IMR-90 (cell line): ENCODE results near the gene CYP3A4. TPM values are rescaled to one million over a fixed set of nuclear protein-coding genes. Genes with fewer than 3 reads are reported as not detected.

ENCODE experiments used
- ATAC-seq: fragments of 200-7000 bp; cut with Tn5 transposase; 2 replicates; pipeline ENCODE4 v1.9.1; 2020; ENCODE audit warnings: low read depth, mild to moderate bottlenecking, moderate library complexity
- BruUV-seq: library from RNA; stranded (reverse); fragments of 400-500 nt; replicated peaks from 2 replicates; lab custom pipeline; 2021; lab: Mats Ljungman, UMichigan
- CTCF ChIA-PET: fragments of 300-600 bp; formaldehyde crosslinking; extraction: SDS; loops from one replicate; lab custom pipeline; 2021; ENCODE audit warnings: antibody characterized with exemption; lab: Yijun Ruan, JAX
- POLR2A ChIA-PET: fragments of 300-600 bp; sonication (Branson Sonifier 250); formaldehyde crosslinking; loops from one replicate; lab custom pipeline; 2022; ENCODE audit warnings: antibody characterized with exemption; ENCODE audit not compliant: unreplicated experiment; lab: Charles Lee
- DNase-seq: peaks from one replicate; pipeline ENCODE4 v3.0.0; 2013
- H2AFZ ChIP-seq: replicated peaks from 2 replicates; pipeline ENCODE3; 2013; ENCODE audit warnings: low read length, mild to moderate bottlenecking; ENCODE audit not compliant: poor library complexity
- H2AK5ac ChIP-seq: 2 replicates; pipeline ENCODE4 v1.6.1; 2013; ENCODE audit warnings: low read depth, low read length, inconsistent platforms
- H2AK9ac ChIP-seq: replicated peaks from 2 replicates; pipeline ENCODE3; 2013; ENCODE audit warnings: mild to moderate bottlenecking, low read depth, low read length, moderate library complexity; ENCODE audit not compliant: poor library complexity
- H2BK120ac ChIP-seq: 2 replicates; pipeline ENCODE4 v1.6.1; 2013; ENCODE audit warnings: low read depth, low read length, inconsistent platforms
- H2BK15ac ChIP-seq: 3 replicates; pipeline ENCODE4 v1.6.1; 2013; ENCODE audit warnings: low read depth, low read length, inconsistent platforms
- H2BK20ac ChIP-seq: 2 replicates; pipeline ENCODE4 v1.6.1; 2013; ENCODE audit warnings: low read depth, mild to moderate bottlenecking, inconsistent platforms, low read length, moderate library complexity
- H2BK5ac ChIP-seq: 2 replicates; pipeline ENCODE4 v1.6.1; 2013; ENCODE audit warnings: mild to moderate bottlenecking, low read depth, low read length, inconsistent platforms; ENCODE audit not compliant: poor library complexity, severe bottlenecking
- H3K14ac ChIP-seq: replicated peaks from 2 replicates; pipeline ENCODE4 v1.6.1; 2013; ENCODE audit warnings: low read depth, low read length, inconsistent platforms
- H3K18ac ChIP-seq: 2 replicates; pipeline ENCODE4 v1.6.1; 2013; ENCODE audit warnings: low read depth, low read length, control low read depth
- H3K23ac ChIP-seq: 2 replicates; pipeline ENCODE4 v1.6.1; 2013; ENCODE audit warnings: low read depth, low read length, inconsistent platforms
- H3K27ac ChIP-seq: 2 replicates; pipeline ENCODE4 v1.5.1; 2013; ENCODE audit warnings: mild to moderate bottlenecking, control low read depth, low read length; ENCODE audit not compliant: insufficient read depth
- H3K27me3 ChIP-seq: 2 replicates; pipeline ENCODE4 v1.6.1; 2013; ENCODE audit warnings: low read length; ENCODE audit not compliant: control insufficient read depth, insufficient read depth
- H3K36me3 ChIP-seq: 2 replicates; pipeline ENCODE4 v1.6.1; 2013; ENCODE audit warnings: low read length, mixed read lengths; ENCODE audit not compliant: control insufficient read depth, insufficient read depth
- H3K4ac ChIP-seq: 2 replicates; pipeline ENCODE4 v1.6.1; 2013; ENCODE audit warnings: low read depth, low read length, inconsistent platforms
- H3K4me1 ChIP-seq: 2 replicates; pipeline ENCODE4 v1.6.1; 2013; ENCODE audit warnings: low read length, mixed read lengths; ENCODE audit not compliant: control insufficient read depth, insufficient read depth
- H3K4me2 ChIP-seq: 2 replicates; pipeline ENCODE4 v1.6.1; 2013; ENCODE audit warnings: low read depth, mild to moderate bottlenecking, control low read depth, low read length, moderate library complexity
- H3K4me3 ChIP-seq: 2 replicates; pipeline ENCODE4 v1.5.1; 2013; ENCODE audit warnings: low read depth, mild to moderate bottlenecking, control low read depth, low read length, moderate library complexity; ENCODE audit not compliant: insufficient read depth
- H3K56ac ChIP-seq: 2 replicates; pipeline ENCODE4 v1.6.1; 2013; ENCODE audit warnings: low read length, inconsistent platforms; ENCODE audit not compliant: insufficient read depth; ENCODE audit errors: extremely low read depth
- H3K79me1 ChIP-seq, 2 experiments: 2 replicates each; pipeline ENCODE4 v1.6.1; 2013; ENCODE audit warnings: low read length in 2 of 2, inconsistent platforms in 1 of 2, low read depth in 1 of 2
- H3K9ac ChIP-seq: 2 replicates; pipeline ENCODE4 v1.6.1; 2013; ENCODE audit warnings: low read depth, low read length, control low read depth
- H3K9me1 ChIP-seq: 2 replicates; pipeline ENCODE4 v1.6.1; 2013; ENCODE audit warnings: low read length, inconsistent platforms; ENCODE audit not compliant: insufficient read depth
- H3K9me3 ChIP-seq: 2 replicates; pipeline ENCODE4 v1.6.1; 2013; ENCODE audit warnings: low read length; ENCODE audit not compliant: control insufficient read depth, insufficient read depth
- H4K20me1 ChIP-seq: 2 replicates; pipeline ENCODE4 v1.6.1; 2013; ENCODE audit warnings: low read length, inconsistent platforms; ENCODE audit not compliant: insufficient read depth
- H4K5ac ChIP-seq: 2 replicates; pipeline ENCODE4 v1.6.1; 2013; ENCODE audit warnings: mild to moderate bottlenecking, low read depth, low read length, control low read depth
- H4K8ac ChIP-seq, 2 experiments: 2 replicates each; pipeline ENCODE4 v1.6.1; 2013; ENCODE audit warnings: low read depth in 2 of 2, low read length in 2 of 2, control low read depth in 1 of 2, inconsistent platforms in 1 of 2
- H4K91ac ChIP-seq: 2 replicates; pipeline ENCODE4 v1.6.1; 2013; ENCODE audit warnings: low read depth, low read length, inconsistent platforms; ENCODE audit not compliant: insufficient read depth
- BHLHE40 ChIP-seq: fragments of 150-350 bp; IDR thresholded peaks from 2 replicates; pipeline ENCODE4 v1.6.1; 2016; ENCODE audit warnings: mild to moderate bottlenecking, low read depth, low read length
- CEBPB ChIP-seq: IDR thresholded peaks from 2 replicates; pipeline ENCODE4 v1.6.1; 2012; ENCODE audit warnings: low read depth, low read length, improper control_type of control experiment
- CHD1 ChIP-seq: IDR thresholded peaks from 2 replicates; pipeline ENCODE4 v1.6.1; 2012; ENCODE audit warnings: low read depth, low read length, improper control_type of control experiment
- MAFK ChIP-seq: IDR thresholded peaks from 2 replicates; pipeline ENCODE4 v1.6.1; 2012; ENCODE audit warnings: low read depth, low read length, improper control_type of control experiment
- MAZ ChIP-seq: IDR thresholded peaks from 2 replicates; pipeline ENCODE4 v1.6.1; 2012; ENCODE audit warnings: low read depth, mild to moderate bottlenecking, low read length, improper control_type of control experiment, moderate library complexity, borderline replicate concordance
- MXI1 ChIP-seq: IDR thresholded peaks from 2 replicates; pipeline ENCODE4 v1.6.1; 2012; ENCODE audit warnings: low read depth, mild to moderate bottlenecking, low read length, moderate library complexity, borderline replicate concordance
- NFE2L2 ChIP-seq: fragments of 150-350 bp; IDR thresholded peaks from 2 replicates; pipeline ENCODE4 v1.6.1; 2016; ENCODE audit warnings: low read depth, mild to moderate bottlenecking, low read length
- POLR2A ChIP-seq: IDR thresholded peaks from 2 replicates; pipeline ENCODE4 v1.6.1; 2012; ENCODE audit warnings: mild to moderate bottlenecking, low read depth, low read length
- RAD21 ChIP-seq: IDR thresholded peaks from 2 replicates; pipeline ENCODE4 v1.6.1; 2012; ENCODE audit warnings: low read length, improper control_type of control experiment
- RFX5 ChIP-seq: IDR thresholded peaks from 2 replicates; pipeline ENCODE4 v1.8.0; 2012; ENCODE audit warnings: low read depth, mild to moderate bottlenecking, low read length, moderate library complexity
- SMC3 ChIP-seq: fragments of 150-350 bp; IDR thresholded peaks from 2 replicates; pipeline ENCODE4 v1.6.1; 2016; ENCODE audit warnings: low read depth, mild to moderate bottlenecking, antibody characterized with exemption, low read length, moderate library complexity
- dilution Hi-C: fragments of 300-500 bp; cut with HindIII; formaldehyde crosslinking; loops from one replicate; pipeline ENCODE4 v1.14.3; 2018; ENCODE audit warnings: low sequenced_read_pairs; ENCODE audit not compliant: unreplicated experiment
- in situ Hi-C: fragments of 300-500 bp; cut with MboI; formaldehyde crosslinking; loops from 3 replicates; pipeline ENCODE4 v1.14.3; 2019; ENCODE audit warnings: low sequenced_read_pairs, inconsistent platforms, mixed read lengths
- intact Hi-C: fragments of 100-400 bp; cut with micrococcal nuclease; formaldehyde crosslinking; loops from 2 replicates; pipeline ENCODE4 v1.10.0; 2022
- polyA plus RNA-seq, 3 experiments: library from polyadenylated mRNA; depleted of rRNA; stranded (reverse); fragments of >200 nt; gene quantifications; 2 replicates each; pipeline ENCODE4 v1.2.3, GENCODE V29; 2012; ENCODE audit warnings: low replicate concordance in 1 of 3
- total RNA-seq: library from RNA; depleted of rRNA; stranded (reverse); fragments of >200 nt; gene quantifications from 2 replicates; pipeline ENCODE4 v1.2.3, GENCODE V29; 2012
- TF ChIP-seq, protein P1 (sequence below): fragments of 150-350 bp; IDR thresholded peaks from 2 replicates; pipeline ENCODE4 v1.6.1; 2017; ENCODE audit warnings: mild to moderate bottlenecking, antibody characterized with exemption, low read length, low read depth
- TF ChIP-seq, protein P2 (sequence below): fragments of 150-350 bp; IDR thresholded peaks from 2 replicates; pipeline ENCODE4 v1.6.1; 2016; ENCODE audit warnings: low read depth, mild to moderate bottlenecking, low read length, moderate library complexity, borderline replicate concordance
- TF ChIP-seq, protein P3 (sequence below): conservative IDR thresholded peaks from 2 replicates; pipeline ENCODE4 v1.5.1; 2012; ENCODE audit warnings: mild to moderate bottlenecking, low read depth, low read length, improper control_type of control experiment

Gene CYP3A4
- total and polyA plus RNA-seq, 2 of the 4 experiments (the other 2 are of a cell fraction) = not detected

DNA sequence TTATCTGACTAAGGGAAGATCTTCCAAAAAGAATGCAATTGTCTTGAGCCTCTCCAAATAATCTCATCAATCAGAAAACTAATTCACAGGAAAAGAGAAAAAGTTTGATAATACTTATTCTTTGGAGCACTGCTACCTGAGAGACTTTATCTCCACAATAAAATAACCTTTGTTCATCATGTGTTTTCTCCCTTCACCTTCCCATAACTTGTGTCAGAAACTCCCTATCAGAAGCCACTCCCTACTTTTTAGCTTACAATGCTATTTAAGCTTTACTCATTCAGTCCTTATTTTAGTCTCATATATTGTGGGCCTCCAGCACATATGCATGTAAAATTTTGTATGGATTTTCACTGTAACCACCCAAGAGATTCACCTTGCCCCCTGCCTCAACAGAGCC lies 44.8 kb upstream of the CYP3A4 start:
- intact Hi-C loops (no loop called here), dilution Hi-C loops (no loop called here), in situ Hi-C loops (no loop called here)
- H3K4me3 ChIP-seq = no peak overlapping the region
- H3K56ac ChIP-seq = no peak overlapping the region
- H3K9ac ChIP-seq = no peak overlapping the region
- no peak overlapping the region for H4K5ac ChIP-seq
- no peaks in the 10 kb centered on the region for H4K20me1 ChIP-seq
- H3K4me1 ChIP-seq = no peaks in the 10 kb centered on the region
- H4K8ac ChIP-seq = no peak overlapping the region
- H3K14ac ChIP-seq = no peak overlapping the region
- no peak overlapping the region for H3K18ac ChIP-seq
- H3K9me1 ChIP-seq = no peaks in the 10 kb centered on the region
- no peak overlapping the region for H2BK15ac ChIP-seq
- peaks cover 6% of the 10 kb centered on the region for H3K27me3 ChIP-seq
- H3K79me1 ChIP-seq = no peaks in the 10 kb centered on the region
- H3K9me3 ChIP-seq = no peaks in the 10 kb centered on the region
- H2BK120ac ChIP-seq = no peak overlapping the region
- no peak overlapping the region for H2AK9ac ChIP-seq
- H3K23ac ChIP-seq = no peak overlapping the region
- ATAC-seq = no peak
- POLR2A ChIA-PET = no interaction called here
- DNase-seq = no peak
- no peak overlapping the region for H4K91ac ChIP-seq
- H2AFZ ChIP-seq = no peak overlapping the region
- no peak overlapping the region for H2AK5ac ChIP-seq
- no peak overlapping the region for H3K4me2 ChIP-seq
- no peak overlapping the region for H2BK5ac ChIP-seq
- no peak for TF ChIP-seq RFX5
- TF ChIP-seq CEBPB = no peak
- TF ChIP-seq, protein P1, sequence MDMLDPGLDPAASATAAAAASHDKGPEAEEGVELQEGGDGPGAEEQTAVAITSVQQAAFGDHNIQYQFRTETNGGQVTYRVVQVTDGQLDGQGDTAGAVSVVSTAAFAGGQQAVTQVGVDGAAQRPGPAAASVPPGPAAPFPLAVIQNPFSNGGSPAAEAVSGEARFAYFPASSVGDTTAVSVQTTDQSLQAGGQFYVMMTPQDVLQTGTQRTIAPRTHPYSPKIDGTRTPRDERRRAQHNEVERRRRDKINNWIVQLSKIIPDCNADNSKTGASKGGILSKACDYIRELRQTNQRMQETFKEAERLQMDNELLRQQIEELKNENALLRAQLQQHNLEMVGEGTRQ = no peak
- no peak for TF ChIP-seq CHD1
- TF ChIP-seq, protein P2, sequence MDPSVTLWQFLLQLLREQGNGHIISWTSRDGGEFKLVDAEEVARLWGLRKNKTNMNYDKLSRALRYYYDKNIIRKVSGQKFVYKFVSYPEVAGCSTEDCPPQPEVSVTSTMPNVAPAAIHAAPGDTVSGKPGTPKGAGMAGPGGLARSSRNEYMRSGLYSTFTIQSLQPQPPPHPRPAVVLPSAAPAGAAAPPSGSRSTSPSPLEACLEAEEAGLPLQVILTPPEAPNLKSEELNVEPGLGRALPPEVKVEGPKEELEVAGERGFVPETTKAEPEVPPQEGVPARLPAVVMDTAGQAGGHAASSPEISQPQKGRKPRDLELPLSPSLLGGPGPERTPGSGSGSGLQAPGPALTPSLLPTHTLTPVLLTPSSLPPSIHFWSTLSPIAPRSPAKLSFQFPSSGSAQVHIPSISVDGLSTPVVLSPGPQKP = no peak
- no peak for TF ChIP-seq MXI1
- TF ChIP-seq RAD21 = no peak
- TF ChIP-seq POLR2A = no peak
- TF ChIP-seq BHLHE40 = no peak
- no peak for TF ChIP-seq MAFK
- no peak for TF ChIP-seq NFE2L2
- TF ChIP-seq MAZ = no peak
- TF ChIP-seq SMC3 = no peak
- TF ChIP-seq, protein P3, sequence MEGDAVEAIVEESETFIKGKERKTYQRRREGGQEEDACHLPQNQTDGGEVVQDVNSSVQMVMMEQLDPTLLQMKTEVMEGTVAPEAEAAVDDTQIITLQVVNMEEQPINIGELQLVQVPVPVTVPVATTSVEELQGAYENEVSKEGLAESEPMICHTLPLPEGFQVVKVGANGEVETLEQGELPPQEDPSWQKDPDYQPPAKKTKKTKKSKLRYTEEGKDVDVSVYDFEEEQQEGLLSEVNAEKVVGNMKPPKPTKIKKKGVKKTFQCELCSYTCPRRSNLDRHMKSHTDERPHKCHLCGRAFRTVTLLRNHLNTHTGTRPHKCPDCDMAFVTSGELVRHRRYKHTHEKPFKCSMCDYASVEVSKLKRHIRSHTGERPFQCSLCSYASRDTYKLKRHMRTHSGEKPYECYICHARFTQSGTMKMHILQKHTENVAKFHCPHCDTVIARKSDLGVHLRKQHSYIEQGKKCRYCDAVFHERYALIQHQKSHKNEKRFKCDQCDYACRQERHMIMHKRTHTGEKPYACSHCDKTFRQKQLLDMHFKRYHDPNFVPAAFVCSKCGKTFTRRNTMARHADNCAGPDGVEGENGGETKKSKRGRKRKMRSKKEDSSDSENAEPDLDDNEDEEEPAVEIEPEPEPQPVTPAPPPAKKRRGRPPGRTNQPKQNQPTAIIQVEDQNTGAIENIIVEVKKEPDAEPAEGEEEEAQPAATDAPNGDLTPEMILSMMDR = no peak
- BruUV-seq = no TSS peak
- H2BK20ac ChIP-seq = no peak overlapping the region
- no peak overlapping the region for H3K4ac ChIP-seq
- H3K27ac ChIP-seq = no peak overlapping the region
- CTCF ChIA-PET = no interaction called here
- no peaks in the 10 kb centered on the region for H3K36me3 ChIP-seq
